ENCODE results near the gene SIX5.

The SIX5 gene

GRCh38 chr19:45768984-45769782 is at the start of gene SIX5:
Gene SIX5, minus strand, starts transcription at chr19:45769252. Its CDS starts 408 bp downstream, at chr19:45768844.
- H3K27ac Mint-ChIP-seq: peak within 1 kb of the TSS; percentile 97 to 99 (median 99)
- H3K4me1 Mint-ChIP-seq: peaks cover 23% of the 10 kb centered on the region
- peak within 1 kb of the TSS; percentile 98 to 100 (median 98) for H3K4me3 Mint-ChIP-seq
- no peaks in the 10 kb centered on the region for H3K27me3 Mint-ChIP-seq (ENCODE audit: low read depth)
- no peaks in the 10 kb centered on the region for H3K9me3 Mint-ChIP-seq
- TF ChIP-seq CTCF (IDR thresholded peaks at IDR 0.05; ENCODE audit: unreplicated experiment in 3 of 3): no peak
- peaks cover 11% of the 10 kb centered on the region for H3K36me3 Mint-ChIP-seq (ENCODE audit: low read depth)

GRCh38 chr19:45817725-45818301 is 48.8 kb upstream of the SIX5 start:
- peaks cover 12% of the 10 kb centered on the region for H3K36me3 Mint-ChIP-seq (ENCODE audit: low read depth)
- H3K27me3 Mint-ChIP-seq (ENCODE audit: low read depth): peaks cover 3% of the 10 kb centered on the region
- peaks cover 5% of the 10 kb centered on the region for H3K4me1 Mint-ChIP-seq
- H3K4me3 Mint-ChIP-seq: no peak overlapping the region
- H3K9me3 Mint-ChIP-seq: no peaks in the 10 kb centered on the region
- H3K27ac Mint-ChIP-seq: no peak overlapping the region
- no peak for TF ChIP-seq CTCF (IDR thresholded peaks at IDR 0.05; ENCODE audit: unreplicated experiment in 3 of 3)

GRCh38 chr19:45817010-45817724 is 48.1 kb upstream of the SIX5 start:
- TF ChIP-seq CTCF (IDR thresholded peaks at IDR 0.05; ENCODE audit: unreplicated experiment in 3 of 3): peak; percentile 97 to 99 (median 99)
- Mint-ChIP-seq H3K27ac (peak overlapping the region; percentile 44 to 87 (median 66)), H3K9me3 (no peaks in the 10 kb centered on the region), H3K27me3 (ENCODE audit: low read depth) (peaks cover 3% of the 10 kb centered on the region), H3K4me3 (peak overlapping the region; percentile 62 to 77 (median 75)), H3K4me1 (peaks cover 5% of the 10 kb centered on the region), H3K36me3 (ENCODE audit: low read depth) (peaks cover 12% of the 10 kb centered on the region)

- no peaks in the 10 kb centered on the region for H3K9me3 Mint-ChIP-seq
- H3K4me3 Mint-ChIP-seq: peak overlapping the region; percentile 91 to 94 (median 92)
- peak overlapping the region; percentile 44 to 90 (median 87) for H3K27ac Mint-ChIP-seq
- TF ChIP-seq CTCF (IDR thresholded peaks at IDR 0.05; ENCODE audit: unreplicated experiment in 3 of 3): no peak
- H3K36me3 Mint-ChIP-seq (ENCODE audit: low read depth): peaks cover 12% of the 10 kb centered on the region
- H3K27me3 Mint-ChIP-seq (ENCODE audit: low read depth): peaks cover 3% of the 10 kb centered on the region
- H3K4me1 Mint-ChIP-seq: peaks cover 5% of the 10 kb centered on the region
Measured at GRCh38 chr19:45816236-45817009, 47.4 kb upstream of the SIX5 start.

GRCh38 chr19:45815481-45816216 is 46.6 kb upstream of the SIX5 start:
- H3K4me1 Mint-ChIP-seq: peaks cover 5% of the 10 kb centered on the region
- peaks cover 3% of the 10 kb centered on the region for H3K27me3 Mint-ChIP-seq (ENCODE audit: low read depth)
- TF ChIP-seq CTCF (IDR thresholded peaks at IDR 0.05; ENCODE audit: unreplicated experiment in 3 of 3): no peak
- no peaks in the 10 kb centered on the region for H3K9me3 Mint-ChIP-seq
- H3K36me3 Mint-ChIP-seq (ENCODE audit: low read depth): peaks cover 9% of the 10 kb centered on the region
- peak overlapping the region; percentile 91 to 94 (median 92) for H3K4me3 Mint-ChIP-seq
- peak overlapping the region; percentile 64 to 90 (median 70) for H3K27ac Mint-ChIP-seq
